ENCODE results near the gene TRIP13.
"Not testable (repeated sequence)": the region's sequence is repeated elsewhere in the genome, so short reads cannot be mapped to it uniquely, and the experiment has no call there.

TRIP13 gene

GRCh38 chr5:939368-939767 lies 46.7 kb downstream of the TRIP13 start:
- DNase-seq = no peak

- not testable (repeated sequence) for DNase-seq
These were observed 48.1 kb downstream of the TRIP13 start for GRCh38 chr5:940741-941140.

GRCh38 chr5:943201-943917 lies 50.7 kb downstream of the TRIP13 start:
- DNase-seq = no peak

- no peak for DNase-seq
These were observed 51.4 kb downstream of the TRIP13 start for GRCh38 chr5:943918-944620.

DNA sequence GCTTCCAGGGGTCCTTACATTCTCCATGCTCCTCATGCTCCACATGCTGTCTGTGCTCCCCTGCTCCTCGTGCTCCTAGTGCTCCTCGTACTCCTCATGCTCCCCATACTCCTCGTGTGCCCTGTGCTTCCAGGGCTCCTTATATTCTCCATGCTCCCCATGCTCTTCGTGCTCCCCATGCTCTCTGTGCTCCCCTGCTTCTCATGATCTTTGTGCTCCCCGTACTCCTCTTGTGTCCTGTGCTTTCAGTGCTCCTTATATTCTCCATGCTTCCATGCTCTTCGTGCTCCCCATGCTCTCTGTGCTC lies 51.9 kb downstream of the TRIP13 start:
- DNase-seq = no peak

- no peak for DNase-seq
These were observed 52.5 kb downstream of the TRIP13 start for GRCh38 chr5:944992-945685.

GRCh38 chr5:945691-946551 lies 53.2 kb downstream of the TRIP13 start:
- no peak for DNase-seq

DNA sequence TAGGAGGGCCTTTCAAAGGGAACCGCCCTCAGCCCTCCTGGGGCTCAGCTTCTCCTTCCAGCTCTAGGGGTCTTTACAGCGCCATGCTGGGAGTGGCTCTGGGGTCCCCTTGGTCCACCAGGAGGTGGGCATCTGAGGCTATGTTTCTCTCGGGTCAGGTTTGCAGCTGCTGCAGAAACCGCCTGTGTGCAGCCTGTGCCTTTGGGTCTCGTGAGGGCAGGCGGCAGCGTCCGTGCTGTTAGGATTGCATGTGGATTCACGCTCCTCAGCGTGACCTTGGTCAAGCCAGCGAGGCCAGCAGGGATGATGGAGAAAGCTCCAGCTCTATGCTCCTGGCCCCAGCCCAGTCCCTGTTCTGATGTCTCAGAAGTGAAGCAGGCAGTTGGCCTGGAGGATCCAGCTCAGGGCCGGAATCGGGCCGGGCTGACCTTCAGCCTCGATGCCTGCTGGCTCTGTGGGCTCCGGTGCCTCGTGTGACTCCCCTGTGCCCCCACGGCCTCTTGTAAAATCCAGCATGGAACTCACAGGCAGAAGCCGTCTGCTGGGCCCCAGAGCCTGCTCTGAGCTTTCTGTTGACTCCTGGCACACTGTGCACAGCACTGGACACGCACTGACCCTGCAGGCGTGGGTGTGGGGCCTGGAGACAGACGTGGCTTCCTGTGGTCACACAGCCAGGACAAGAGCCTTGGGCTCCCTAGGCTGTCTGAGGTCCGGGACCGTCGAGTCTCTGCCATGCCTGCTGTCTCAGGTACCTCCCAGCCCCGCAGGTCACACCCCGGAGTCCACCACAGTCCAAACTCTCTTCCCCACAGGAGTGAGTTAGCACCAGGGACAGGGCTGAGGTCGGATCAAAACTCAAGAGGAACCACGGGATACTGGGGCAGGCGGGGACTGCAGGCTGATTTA lies 54.3 kb downstream of the TRIP13 start:
- no peak for DNase-seq

DNA sequence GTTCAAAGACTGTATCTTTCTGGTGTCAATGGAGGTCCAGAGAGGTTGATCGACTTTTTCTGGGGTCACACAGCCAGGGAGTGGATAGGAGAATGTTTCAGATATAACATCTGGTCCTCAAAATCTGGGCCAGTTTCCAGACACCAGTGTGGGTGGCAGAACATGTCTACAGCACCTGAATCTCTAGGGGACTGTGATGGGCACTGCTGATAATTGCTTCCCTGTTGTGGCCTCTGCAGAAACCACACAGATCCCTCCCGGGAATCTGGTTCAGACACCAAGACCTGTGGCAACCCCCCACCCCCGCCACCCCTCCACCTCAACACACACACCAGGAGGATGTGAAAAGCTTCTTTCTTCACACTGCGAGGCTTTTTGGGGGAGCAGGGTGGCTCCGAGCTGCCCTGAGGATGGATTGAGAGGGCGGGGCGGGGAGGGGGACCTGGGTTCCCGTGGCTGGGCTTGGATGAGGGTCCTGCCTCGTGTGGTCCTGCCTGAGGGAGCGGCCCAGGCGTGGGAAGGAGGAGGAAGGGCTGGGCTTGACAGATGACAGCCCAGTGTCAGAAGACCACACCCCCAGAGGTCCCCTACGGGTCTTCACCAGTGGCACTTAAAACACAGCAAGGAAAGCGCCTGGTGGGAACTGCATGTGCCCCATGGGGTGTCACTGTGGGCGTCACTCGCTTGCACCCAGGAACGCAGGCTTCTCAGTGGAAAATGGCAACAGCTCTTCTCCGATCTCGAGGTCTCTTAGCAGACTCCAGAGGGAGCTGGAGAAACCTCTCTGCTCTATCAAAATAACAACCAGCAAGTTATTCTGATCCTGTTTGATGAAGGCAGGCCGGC lies 55.2 kb downstream of the TRIP13 start:
- DNase-seq = no peak

DNA sequence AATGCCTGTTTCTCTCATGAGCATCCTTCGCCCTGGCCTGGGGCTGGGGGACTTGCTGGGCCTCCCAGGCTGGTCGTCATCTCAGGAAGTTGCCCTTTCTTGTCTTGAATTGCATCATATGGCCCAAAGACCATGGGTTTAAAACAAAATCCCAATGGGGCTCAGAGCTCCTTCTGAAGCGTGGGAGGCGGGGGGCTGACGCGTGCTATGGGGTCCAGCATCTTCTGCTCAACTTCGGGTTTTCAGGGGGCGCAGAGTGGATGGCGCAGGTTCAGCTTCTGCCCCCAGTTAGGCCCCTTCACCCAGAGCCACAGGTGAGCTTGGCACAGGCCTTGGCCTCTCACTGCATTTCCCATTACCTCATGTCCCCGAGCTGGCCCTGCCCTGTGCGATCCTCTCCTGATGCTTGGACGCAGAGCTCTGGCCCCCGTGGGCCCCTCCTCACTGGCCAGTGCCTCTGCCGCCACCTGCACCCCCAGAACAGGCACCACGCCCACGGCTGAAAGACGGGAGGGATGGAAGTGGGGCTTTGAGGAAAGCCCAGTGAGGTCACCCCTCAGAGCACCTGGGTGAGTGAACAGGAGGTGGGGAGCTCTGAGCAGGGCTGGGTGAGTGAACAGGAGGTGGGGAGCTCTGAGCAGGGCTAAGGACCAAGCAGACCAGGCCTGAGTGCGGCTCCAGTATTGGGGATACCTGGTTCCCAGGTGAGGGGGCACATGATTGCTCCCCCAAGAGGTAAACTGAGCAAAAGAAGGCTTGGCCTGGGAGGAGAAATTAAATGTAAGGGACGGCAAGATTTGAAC lies 56.0 kb downstream of the TRIP13 start:
- DNase-seq = no peak

DNA sequence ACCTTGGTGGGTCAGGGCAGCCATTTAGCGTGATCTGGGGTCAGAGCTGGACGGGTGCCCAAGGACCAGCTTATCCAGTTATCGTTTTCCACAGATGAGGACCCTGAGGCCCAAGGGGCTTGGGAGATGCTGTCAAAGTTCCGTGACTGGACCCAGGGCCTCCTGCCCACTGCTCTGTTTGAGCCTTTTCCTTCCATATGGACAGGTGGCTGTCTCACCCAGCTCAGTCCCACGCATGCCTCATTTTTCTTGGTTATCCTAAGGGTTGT lies 56.5 kb downstream of the TRIP13 start:
- no peak for DNase-seq

DNA sequence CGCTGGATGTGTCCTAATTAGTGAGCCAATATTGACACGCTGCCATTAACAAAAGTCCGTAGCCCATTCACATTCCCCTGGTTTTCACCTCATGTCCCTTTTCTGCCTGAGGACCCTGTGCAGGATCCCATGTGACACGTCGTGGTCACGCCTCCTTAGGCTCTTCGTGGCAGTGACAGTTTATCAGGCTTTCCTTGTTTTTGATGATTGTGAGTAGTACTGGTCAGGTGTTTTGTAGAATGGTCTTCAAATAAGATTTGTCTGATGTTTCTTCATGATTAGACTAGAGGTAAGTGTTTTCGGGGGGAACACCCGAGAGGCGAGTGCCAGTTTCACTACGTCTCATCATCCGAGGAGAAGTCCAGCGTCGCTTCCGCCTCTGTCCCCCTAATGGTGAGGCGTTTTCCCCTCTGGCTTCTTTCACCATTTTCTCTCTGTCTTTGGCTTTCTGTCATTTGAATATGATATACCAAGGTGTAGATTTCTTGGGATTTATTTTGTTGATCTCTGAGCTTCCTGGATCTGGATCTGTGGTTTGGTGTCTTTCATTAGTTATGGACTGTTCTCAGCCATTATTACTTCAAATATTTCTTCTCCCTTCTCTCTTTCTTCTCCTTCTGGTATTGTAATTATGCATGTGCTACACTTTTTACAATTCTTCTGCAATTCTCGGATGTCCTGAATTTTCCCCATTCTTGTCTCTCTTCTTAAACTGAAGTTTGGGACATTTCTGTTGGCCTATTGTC lies 57.3 kb downstream of the TRIP13 start:
- no peak for DNase-seq

GRCh38 chr5:951940-952596 lies 59.4 kb downstream of the TRIP13 start:
- no peak for DNase-seq

GRCh38 chr5:952597-953271 lies 60.0 kb downstream of the TRIP13 start:
- DNase-seq = no peak

GRCh38 chr5:953535-954449 lies 61.1 kb downstream of the TRIP13 start:
- DNase-seq = no peak

GRCh38 chr5:955886-956761 lies 63.4 kb downstream of the TRIP13 start:
- DNase-seq = no peak
